LNCaP clone FGC (cell line): ENCODE measurements around the gene NUP214.
"Not testable (repeated sequence)": the region's sequence is repeated elsewhere in the genome, so short reads cannot be mapped to it uniquely, and the experiment has no call there.

ENCODE experiments used
- DNase-seq: peaks from one replicate; pipeline ENCODE4 v3.0.0-alpha.2; 2011; ENCODE audit warnings: low read depth
- H3K4me3 ChIP-seq: 2 replicates; pipeline ENCODE4 v1.5.1; 2011; ENCODE audit warnings: mild to moderate bottlenecking, low read depth, low read length, control low read depth
- TF ChIP-seq, protein P1 (sequence below): IDR thresholded peaks from 2 replicates; pipeline ENCODE4 v1.5.1; 2012; ENCODE audit warnings: mild to moderate bottlenecking; ENCODE audit not compliant: control insufficient read depth, insufficient read depth; ENCODE audit errors: extremely low read depth

NUP214 gene

DNA sequence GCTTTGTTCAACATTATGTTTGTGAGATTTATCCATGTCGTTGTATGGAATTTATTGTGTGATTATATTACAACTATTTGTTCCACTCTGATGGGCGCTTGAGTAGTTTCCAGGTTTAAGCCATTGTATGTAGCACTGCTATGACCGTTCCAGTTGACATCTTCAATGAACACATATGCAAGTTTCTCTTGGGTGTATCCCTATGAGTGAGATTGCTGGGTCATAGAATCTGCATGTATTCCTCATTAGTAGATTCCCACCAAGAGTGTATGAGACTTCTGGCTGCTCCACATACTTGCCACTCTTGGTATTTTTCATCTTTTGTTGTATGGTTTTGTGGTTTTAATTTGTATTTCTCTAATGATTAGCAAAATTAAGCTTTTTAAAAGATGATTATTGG is 22.9 kb downstream of the NUP214 start:
- H3K4me3 ChIP-seq = no peak overlapping the region
- no peak for DNase-seq
- TF ChIP-seq, protein P1, sequence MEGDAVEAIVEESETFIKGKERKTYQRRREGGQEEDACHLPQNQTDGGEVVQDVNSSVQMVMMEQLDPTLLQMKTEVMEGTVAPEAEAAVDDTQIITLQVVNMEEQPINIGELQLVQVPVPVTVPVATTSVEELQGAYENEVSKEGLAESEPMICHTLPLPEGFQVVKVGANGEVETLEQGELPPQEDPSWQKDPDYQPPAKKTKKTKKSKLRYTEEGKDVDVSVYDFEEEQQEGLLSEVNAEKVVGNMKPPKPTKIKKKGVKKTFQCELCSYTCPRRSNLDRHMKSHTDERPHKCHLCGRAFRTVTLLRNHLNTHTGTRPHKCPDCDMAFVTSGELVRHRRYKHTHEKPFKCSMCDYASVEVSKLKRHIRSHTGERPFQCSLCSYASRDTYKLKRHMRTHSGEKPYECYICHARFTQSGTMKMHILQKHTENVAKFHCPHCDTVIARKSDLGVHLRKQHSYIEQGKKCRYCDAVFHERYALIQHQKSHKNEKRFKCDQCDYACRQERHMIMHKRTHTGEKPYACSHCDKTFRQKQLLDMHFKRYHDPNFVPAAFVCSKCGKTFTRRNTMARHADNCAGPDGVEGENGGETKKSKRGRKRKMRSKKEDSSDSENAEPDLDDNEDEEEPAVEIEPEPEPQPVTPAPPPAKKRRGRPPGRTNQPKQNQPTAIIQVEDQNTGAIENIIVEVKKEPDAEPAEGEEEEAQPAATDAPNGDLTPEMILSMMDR = no peak

DNA sequence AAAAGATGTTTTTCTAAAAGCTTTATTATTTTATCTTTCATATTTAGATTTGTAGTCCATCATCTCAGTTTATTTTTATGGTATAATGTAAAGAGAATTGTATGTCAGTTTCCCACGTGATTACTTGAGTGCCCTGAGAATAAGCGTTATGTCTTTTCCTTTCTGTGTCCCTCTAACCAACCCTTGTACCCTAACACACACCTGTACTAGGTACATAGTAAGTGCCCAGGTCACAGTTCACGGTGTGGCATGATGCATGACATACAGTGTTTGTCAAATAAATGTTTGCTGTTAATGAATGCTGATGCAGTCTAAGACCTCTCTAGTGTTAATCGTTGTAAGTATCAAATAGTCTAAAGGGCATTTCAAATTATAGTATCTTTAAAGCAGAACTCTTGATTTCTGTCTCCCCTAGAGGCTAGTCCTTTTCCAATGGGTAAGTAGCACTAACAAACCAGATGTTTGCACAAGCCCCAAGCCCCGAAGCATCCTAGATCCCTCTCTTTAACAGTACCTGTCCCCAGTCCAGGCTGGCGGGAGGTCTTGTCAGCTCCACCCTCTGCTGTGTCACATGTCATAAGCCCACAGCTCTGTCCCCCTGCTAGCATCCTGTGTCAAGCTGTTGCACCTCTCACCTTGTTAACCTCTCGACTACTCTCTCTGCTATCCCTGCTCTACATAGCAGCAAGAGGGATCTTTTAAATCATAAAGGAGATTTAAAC is 23.7 kb downstream of the NUP214 start:
- TF ChIP-seq, protein P1 = no peak
- DNase-seq = no peak

DNA sequence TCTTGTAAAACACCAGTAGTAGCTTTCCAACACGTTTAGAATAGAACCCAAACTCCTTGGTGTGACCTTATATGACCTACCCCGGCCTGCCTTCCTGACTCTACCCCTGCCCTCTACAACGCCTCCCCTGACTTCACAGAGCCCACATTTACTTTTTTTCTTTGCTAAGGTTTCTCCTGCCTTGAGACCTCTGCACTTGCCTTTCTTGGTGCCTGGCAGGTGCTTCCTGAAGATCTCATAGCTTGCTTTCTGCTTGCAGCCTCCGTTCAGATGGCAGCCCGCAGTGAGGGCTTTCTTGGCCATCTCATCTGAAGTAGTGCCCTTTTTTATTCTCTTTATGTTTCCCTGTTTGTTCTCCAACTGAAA is 24.3 kb downstream of the NUP214 start:
- TF ChIP-seq, protein P1 = no peak
- no peak for DNase-seq
- H3K4me3 ChIP-seq = no peak overlapping the region

More for the DNA sequence above, 23.7 kb downstream of the NUP214 start:
- no peak overlapping the region for H3K4me3 ChIP-seq

DNA sequence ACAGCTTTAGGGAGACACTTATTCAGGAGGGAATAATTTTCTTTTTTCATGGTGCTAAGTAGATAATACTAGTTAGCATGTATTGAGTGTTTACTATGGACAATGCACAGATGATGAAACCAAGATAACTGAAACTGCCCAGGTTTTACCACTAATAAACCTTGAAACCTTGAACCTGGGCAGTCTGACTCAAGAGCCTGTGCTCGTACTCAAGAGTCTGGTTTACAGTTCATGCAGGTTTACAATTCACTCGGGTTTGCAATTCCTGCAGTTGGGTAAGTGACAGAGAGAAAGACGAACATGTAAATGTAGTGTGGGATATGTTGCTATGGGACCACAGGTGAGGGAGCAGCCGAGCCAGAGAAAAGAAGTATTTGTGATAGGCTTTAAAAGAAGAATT is 28.2 kb downstream of the NUP214 start:
- TF ChIP-seq, protein P1 = no peak
- no peak overlapping the region for H3K4me3 ChIP-seq
- DNase-seq = no peak

DNA sequence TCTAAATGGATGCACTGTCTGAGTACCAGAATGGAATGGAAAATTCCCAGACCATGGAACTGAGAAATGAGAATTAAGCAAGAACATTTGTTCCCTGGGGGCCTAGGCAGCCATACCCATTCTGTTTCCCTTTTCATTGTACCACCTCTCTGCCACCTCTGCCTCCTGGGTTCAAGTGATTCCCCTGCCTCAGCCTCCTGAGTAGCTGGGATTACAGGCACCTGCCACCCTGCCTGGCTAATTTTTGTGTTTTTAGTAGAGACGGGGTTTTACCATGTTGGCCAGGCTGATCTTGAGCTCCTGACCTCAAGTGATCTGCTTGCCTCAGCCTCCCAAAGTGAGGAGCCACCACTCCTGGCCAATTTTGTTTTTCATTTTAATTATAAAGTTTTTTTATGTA is 33.3 kb downstream of the NUP214 start:
- DNase-seq = not testable (repeated sequence)

DNA sequence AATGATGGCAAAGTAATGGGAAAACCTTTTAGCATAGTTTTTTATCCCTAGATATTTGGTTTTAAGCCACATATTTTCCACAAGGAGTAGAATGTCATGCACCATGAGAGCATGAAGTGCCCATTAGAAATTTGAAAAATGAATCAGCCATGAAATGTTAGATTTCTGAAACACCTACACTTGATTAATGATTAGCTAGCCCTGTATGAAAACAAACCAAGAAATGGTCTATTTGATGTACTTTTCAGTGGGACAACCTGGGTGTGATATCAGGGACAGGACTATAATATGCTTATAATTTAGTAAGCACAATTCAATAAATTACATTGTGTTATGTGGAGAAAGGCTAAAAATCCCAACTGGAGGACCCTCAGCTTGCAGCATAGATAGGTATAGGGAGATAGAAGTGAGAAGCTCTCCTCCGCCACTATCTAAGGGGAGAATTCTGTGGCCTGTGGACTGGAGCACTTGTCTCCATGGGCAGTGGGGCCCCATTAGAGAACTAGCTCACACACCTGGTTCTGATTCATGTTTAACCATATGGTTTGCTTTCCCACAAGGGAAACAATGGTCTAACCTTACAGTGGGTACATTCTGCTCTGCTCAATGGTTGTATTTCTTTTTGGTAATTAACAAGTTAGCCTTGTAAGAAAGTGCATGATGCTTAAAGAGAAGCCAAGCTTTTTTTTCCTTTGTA is 35.2 kb downstream of the NUP214 start:
- H3K4me3 ChIP-seq = no peak overlapping the region
- no peak for DNase-seq
- TF ChIP-seq, protein P1 = no peak

More for the DNA sequence above, 33.3 kb downstream of the NUP214 start:
- H3K4me3 ChIP-seq = not testable (repeated sequence)

DNA sequence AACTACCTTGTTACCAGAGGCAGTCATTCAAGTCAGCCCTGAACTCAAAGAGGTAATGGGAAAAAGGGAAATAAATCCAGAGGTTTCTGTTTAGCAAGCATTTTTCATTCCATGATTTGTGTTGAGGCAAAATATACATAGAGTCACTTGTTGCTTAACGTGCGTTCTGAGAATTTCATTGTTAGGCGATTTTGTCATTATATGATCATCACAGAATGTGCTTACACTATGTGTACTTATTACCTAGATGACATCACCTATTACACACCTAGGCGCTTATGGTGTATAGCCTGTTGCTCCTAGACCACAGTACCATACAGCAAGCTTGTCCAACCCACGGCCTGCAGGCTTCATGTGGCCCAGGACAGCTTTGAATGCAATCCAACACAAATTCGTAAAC is 36.2 kb downstream of the NUP214 start:
- H3K4me3 ChIP-seq = no peak overlapping the region
- no peak for DNase-seq
- TF ChIP-seq, protein P1 = no peak
